Stimulated activated CD4-positive, alpha-beta T cell treated with anti-CD3 and anti-CD28 coated beads, Interleukin-12 subunit alpha, Interleukin-12 subunit beta, amount 100 ng/mL, for 48 hours (primary cell): ENCODE results near the gene IL31.

ENCODE experiments used
- DNase-seq, 3 donors: peaks; one replicate each; pipeline ENCODE4 v3.0.0-alpha.2; 2020; ENCODE audit warnings: low read depth in 2 of 3, low spot score in 1 of 3

Gene IL31

GRCh38 chr12:122159882-122160281, 14.1 kb downstream of the IL31 start:
- no peak for DNase-seq

GRCh38 chr12:122158700-122159285, 15.2 kb downstream of the IL31 start:
- no peak for DNase-seq

GRCh38 chr12:122155705-122156104, 18.3 kb downstream of the IL31 start:
- DNase-seq, result no peak

GRCh38 chr12:122152754-122153153, 21.3 kb downstream of the IL31 start:
- DNase-seq, result no peak

- no peak for DNase-seq
These were observed 23.8 kb downstream of the IL31 start for GRCh38 chr12:122150127-122150681.

GRCh38 chr12:122148657-122149056, 25.4 kb downstream of the IL31 start:
- DNase-seq, result no peak

- no peak for DNase-seq
These were observed 26.3 kb downstream of the IL31 start for GRCh38 chr12:122147514-122148290.

- DNase-seq, result no peak
These were observed 28.3 kb downstream of the IL31 start for GRCh38 chr12:122145505-122146330.

- no peak for DNase-seq
These were observed 29.1 kb downstream of the IL31 start for GRCh38 chr12:122144885-122145284.

- no peak for DNase-seq
These were observed 31.2 kb downstream of the IL31 start for GRCh38 chr12:122142857-122143256.

GRCh38 chr12:122141911-122142725, 31.9 kb downstream of the IL31 start:
- DNase-seq, result no peak

GRCh38 chr12:122140467-122141257, 33.4 kb downstream of the IL31 start:
- DNase-seq, result no peak

- no peak for DNase-seq
These were observed 34.1 kb downstream of the IL31 start for GRCh38 chr12:122139941-122140340.

GRCh38 chr12:122139266-122139665, 34.8 kb downstream of the IL31 start:
- DNase-seq, result no peak

GRCh38 chr12:122138616-122139015, 35.4 kb downstream of the IL31 start:
- DNase-seq, result no peak

- no peak for DNase-seq
These were observed 35.8 kb downstream of the IL31 start for GRCh38 chr12:122138181-122138580.

GRCh38 chr12:122137681-122138080, 36.3 kb downstream of the IL31 start:
- DNase-seq, result no peak

- DNase-seq, result no peak
These were observed 36.8 kb downstream of the IL31 start for GRCh38 chr12:122137229-122137628.

GRCh38 chr12:122135437-122136031, 38.5 kb downstream of the IL31 start:
- DNase-seq, result no peak
